Astrocyte of the spinal cord (primary cell): Measurements from ENCODE around the gene CNTROB.

ENCODE experiments used
- DNase-seq: peaks from one replicate; pipeline ENCODE4 v3.0.0; 2011; ENCODE audit warnings: low read depth, low spot score
- H3K4me3 ChIP-seq: 2 replicates; pipeline ENCODE4 v1.5.1; 2011; ENCODE audit warnings: low read depth, mild to moderate bottlenecking, low read length, moderate library complexity
- in situ Hi-C: cut with HindIII; loops from 2 replicates; pipeline ENCODE4 v1.10.0; 2017; ENCODE audit warnings: low sequenced_read_pairs
- TF ChIP-seq, protein P1 (sequence below): IDR thresholded peaks from 2 replicates; pipeline ENCODE4 v1.5.1; 2012; ENCODE audit warnings: low read depth, mild to moderate bottlenecking, low read length, inconsistent platforms

The CNTROB gene

DNA sequence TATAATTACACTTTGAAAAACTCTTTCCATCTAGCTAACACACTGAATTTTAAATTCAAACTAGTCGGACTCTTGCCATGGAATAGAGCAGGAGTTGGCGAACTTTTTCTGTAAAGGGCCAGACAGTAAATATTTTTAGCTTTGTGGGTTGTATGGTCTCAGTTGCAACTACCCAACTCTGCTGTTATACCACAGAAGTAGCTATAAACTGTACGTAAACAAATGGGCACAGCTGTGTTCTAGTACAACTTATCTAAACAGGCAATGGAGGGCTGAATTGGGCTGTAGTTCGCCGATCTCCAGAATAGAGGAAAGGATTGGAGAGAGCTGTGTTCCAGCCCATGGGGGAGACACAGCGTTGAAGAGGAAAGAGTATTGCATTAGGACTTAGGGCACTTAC lies 8.7 kb downstream of the CNTROB start:
- no peak for DNase-seq
- in situ Hi-C loops = no loop called here

DNA sequence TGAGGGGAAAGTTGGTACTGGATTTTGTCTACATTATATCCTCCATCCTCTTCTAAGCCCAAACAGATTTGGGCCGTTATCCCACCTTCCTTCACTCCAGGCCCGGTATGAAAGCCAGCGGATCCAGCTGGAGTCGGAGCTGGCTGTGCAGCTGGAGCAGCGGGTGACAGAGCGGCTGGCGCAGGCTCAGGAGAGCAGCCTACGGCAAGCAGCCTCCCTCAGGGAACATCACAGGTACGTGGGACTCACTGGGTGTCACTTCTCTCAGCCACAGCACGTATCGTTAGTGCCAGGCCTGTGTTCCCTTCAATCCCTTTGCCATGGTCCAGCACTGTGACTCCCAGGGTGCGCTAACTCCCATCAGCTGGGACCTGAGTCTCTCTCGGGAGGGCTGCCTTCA lies 11.3 kb downstream of the CNTROB start:
- H3K4me3 ChIP-seq = no peak overlapping the region
- no peak for DNase-seq
- in situ Hi-C loops = no loop called here
- TF ChIP-seq, protein P1, sequence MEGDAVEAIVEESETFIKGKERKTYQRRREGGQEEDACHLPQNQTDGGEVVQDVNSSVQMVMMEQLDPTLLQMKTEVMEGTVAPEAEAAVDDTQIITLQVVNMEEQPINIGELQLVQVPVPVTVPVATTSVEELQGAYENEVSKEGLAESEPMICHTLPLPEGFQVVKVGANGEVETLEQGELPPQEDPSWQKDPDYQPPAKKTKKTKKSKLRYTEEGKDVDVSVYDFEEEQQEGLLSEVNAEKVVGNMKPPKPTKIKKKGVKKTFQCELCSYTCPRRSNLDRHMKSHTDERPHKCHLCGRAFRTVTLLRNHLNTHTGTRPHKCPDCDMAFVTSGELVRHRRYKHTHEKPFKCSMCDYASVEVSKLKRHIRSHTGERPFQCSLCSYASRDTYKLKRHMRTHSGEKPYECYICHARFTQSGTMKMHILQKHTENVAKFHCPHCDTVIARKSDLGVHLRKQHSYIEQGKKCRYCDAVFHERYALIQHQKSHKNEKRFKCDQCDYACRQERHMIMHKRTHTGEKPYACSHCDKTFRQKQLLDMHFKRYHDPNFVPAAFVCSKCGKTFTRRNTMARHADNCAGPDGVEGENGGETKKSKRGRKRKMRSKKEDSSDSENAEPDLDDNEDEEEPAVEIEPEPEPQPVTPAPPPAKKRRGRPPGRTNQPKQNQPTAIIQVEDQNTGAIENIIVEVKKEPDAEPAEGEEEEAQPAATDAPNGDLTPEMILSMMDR = no peak

More for the DNA sequence above, 8.7 kb downstream of the CNTROB start:
- no peak overlapping the region for H3K4me3 ChIP-seq
- TF ChIP-seq, protein P1 = no peak

DNA sequence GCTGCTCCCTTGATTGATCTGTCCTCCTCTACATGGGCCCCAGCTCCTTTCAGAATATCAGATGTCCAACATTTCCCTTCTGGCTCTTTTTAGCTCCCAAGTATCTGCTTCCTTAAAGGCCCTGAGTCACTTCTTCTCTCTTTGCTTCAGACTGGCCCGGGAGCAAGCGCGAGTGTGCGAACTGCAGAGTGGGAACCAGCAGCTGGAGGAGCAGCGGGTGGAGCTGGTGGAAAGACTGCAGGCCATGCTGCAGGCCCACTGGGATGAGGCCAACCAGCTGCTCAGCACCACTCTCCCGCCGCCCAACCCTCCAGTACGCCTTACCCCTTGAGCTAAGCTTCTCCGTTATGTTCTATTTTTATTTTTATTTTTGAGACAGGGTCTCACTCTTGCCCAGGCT lies 12.3 kb downstream of the CNTROB start:
- no peak overlapping the region for H3K4me3 ChIP-seq
- TF ChIP-seq, protein P1 = no peak
- in situ Hi-C loops = no loop called here
- DNase-seq = no peak

DNA sequence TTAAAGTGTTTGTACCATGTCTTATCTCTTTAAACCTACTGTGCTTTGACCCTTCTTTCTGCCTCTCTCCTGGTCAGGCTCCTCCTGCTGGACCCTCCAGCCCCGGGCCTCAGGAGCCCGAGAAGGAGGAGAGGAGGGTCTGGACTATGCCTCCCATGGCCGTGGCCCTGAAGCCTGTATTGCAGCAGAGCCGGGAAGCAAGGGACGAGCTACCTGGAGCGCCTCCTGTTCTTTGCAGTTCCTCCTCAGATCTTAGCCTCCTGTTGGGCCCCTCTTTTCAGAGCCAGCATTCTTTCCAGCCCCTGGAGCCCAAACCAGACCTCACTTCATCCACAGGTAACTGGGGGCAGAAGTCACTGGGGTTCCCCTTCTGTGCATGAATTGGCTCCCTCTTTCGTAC lies 13.6 kb downstream of the CNTROB start:
- TF ChIP-seq, protein P1 = no peak
- DNase-seq = no peak
- no peak overlapping the region for H3K4me3 ChIP-seq
- in situ Hi-C loops = no loop called here

DNA sequence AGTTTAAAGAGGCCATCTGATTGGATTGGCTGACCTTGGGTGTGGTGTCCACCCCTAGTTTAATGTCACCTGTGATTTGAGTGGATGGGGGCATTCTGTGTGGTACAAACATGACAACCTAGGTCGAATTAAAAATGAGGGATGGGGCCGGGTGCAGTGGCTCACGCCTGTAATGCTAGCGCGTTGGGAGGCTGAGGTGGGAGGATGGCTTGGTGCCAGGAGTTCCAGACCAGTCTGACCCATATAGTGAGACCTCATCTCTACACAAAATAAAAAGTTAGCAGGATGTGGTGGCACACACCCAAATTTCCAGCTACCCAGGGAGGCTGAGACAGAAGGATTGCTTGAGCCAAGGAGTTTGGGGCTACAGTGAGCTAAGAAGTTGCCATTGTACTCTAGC lies 14.4 kb downstream of the CNTROB start:
- H3K4me3 ChIP-seq = no peak overlapping the region
- TF ChIP-seq, protein P1 = no peak
- in situ Hi-C loops = no loop called here
- DNase-seq = no peak

DNA sequence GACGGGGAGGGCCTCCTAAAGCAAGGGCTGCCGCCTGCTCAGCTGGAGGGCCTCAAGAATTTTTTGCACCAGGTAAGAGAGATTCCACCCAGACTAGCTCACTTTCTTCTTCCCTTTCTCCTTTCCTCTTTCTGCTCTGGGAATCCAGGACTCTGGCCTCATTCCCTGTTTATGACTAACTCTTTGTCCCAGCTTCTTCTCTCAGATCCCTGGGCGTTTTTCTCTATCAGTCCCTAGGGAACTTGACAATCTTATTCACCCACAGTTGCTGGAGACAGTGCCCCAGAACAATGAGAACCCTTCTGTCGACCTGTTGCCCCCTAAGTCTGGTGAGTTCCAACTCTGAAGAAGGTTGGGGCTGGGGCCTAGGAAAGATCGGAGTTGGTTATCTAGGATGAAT lies 15.6 kb downstream of the CNTROB start:
- DNase-seq = no peak
- TF ChIP-seq, protein P1 = no peak
- in situ Hi-C loops = no loop called here
- no peak overlapping the region for H3K4me3 ChIP-seq

DNA sequence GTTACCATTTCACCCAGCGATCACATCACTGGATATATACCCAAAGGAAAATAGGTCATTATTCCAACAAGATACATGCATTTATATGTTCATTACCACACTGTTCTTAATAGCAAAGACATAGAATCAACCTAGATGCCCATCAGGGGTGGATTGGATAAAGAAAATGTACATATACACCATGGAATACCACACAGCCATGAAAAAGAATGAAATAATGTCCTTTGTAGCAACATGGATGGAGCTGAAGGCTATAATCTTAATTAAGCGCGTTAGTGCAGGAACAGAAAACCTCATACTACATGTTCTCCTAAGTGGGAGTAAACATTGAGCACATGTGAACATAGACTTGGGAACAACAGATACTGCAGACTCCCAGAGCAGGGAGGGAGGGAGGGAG lies 18.6 kb downstream of the CNTROB start:
- no peak overlapping the region for H3K4me3 ChIP-seq
- in situ Hi-C loops = no loop called here
- TF ChIP-seq, protein P1 = no peak
- DNase-seq = no peak
